HL-60 (cell line): ENCODE results near the gene SEZ6.

Source experiments
- DNase-seq, 2 experiments: peaks; one replicate each; pipeline ENCODE4 v3.0.0-alpha.2; 2010 to 2020; ENCODE audit warnings: low read depth in 1 of 2, low spot score in 1 of 2
- H3K27ac ChIP-seq: fragments of 250-450 bp; sonication (Bioruptor Pico); replicated peaks from 2 replicates; pipeline ENCODE4 v1.5.1; 2020; ENCODE audit warnings: mild to moderate bottlenecking, moderate library complexity
- H3K27me3 ChIP-seq: fragments of 250-450 bp; sonication (Bioruptor Pico); 2 replicates; pipeline ENCODE4 v1.5.1; 2021; ENCODE audit warnings: mild to moderate bottlenecking, moderate library complexity; ENCODE audit not compliant: insufficient read depth, poor library complexity, severe bottlenecking
- H3K4me3 ChIP-seq: replicated peaks from 2 replicates; pipeline ENCODE4 v1.5.1; 2011; ENCODE audit warnings: mild to moderate bottlenecking, control low read depth, low read length; ENCODE audit not compliant: insufficient read depth
- GABPA ChIP-seq: IDR thresholded peaks from 2 replicates; pipeline ENCODE4 v1.6.1; 2012; ENCODE audit warnings: low read depth
- POLR2AphosphoS5 ChIP-seq: IDR thresholded peaks from 2 replicates; pipeline ENCODE4 v1.6.1; 2012; ENCODE audit warnings: low read depth
- SPI1 ChIP-seq: IDR thresholded peaks from 2 replicates; pipeline ENCODE4 v1.6.1; 2012; ENCODE audit warnings: low read depth, mild to moderate bottlenecking, borderline replicate concordance
- TF ChIP-seq, protein P1 (sequence below): IDR thresholded peaks from one replicate; pipeline ENCODE4 v1.5.1; 2011; ENCODE audit warnings: low read length, control low read depth, inconsistent platforms; ENCODE audit not compliant: insufficient read depth
- TF ChIP-seq, protein P2 (sequence below): IDR thresholded peaks from 2 replicates; pipeline ENCODE4 v1.6.1; 2012; ENCODE audit warnings: low read depth; ENCODE audit not compliant: insufficient replicate concordance

Gene SEZ6

DNA sequence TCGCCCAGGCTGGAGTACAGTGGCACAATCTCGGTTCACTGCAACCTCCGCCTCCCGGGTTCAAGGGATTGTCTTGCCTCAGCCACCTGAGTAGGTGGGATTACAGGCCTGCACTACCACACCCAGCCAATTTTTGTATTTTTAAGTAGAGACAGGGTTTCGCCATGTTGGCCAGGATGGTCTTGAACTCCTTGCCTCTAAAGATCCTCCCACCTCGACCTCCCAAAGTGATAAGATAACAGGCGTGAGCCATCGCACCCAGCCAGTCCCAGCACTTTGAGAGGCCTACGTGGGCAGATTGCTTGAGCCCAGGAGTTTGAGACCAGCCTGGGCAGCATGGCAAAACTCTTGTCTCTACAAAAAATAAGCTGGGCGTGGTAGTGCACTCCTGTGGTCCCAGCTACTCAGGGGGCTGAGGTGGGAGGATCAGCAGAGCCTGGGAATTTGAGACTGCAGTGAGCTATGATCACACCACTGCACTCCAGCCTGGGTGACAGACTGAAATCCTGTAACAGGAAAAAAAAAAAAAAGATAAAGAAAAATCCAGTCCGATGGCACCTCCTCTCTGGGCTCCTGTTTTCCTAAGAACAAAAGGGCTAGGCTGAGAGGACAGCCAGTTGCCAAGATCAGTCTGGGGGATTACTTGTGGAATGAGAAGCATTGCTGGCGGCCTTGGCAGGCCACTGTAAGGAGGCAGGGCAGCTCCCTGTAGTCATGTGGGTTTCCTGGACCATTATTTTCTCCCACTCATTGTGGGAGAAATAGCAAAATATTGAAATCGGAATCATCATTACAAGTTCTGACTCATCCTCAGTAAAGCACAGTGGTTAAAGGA, 34.1 kb upstream of the SEZ6 start:
- H3K27me3 ChIP-seq = no peaks in the 10 kb centered on the region
- no peak overlapping the region for H3K4me3 ChIP-seq
- TF ChIP-seq, protein P1, sequence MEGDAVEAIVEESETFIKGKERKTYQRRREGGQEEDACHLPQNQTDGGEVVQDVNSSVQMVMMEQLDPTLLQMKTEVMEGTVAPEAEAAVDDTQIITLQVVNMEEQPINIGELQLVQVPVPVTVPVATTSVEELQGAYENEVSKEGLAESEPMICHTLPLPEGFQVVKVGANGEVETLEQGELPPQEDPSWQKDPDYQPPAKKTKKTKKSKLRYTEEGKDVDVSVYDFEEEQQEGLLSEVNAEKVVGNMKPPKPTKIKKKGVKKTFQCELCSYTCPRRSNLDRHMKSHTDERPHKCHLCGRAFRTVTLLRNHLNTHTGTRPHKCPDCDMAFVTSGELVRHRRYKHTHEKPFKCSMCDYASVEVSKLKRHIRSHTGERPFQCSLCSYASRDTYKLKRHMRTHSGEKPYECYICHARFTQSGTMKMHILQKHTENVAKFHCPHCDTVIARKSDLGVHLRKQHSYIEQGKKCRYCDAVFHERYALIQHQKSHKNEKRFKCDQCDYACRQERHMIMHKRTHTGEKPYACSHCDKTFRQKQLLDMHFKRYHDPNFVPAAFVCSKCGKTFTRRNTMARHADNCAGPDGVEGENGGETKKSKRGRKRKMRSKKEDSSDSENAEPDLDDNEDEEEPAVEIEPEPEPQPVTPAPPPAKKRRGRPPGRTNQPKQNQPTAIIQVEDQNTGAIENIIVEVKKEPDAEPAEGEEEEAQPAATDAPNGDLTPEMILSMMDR = no peak
- no peak for TF ChIP-seq SPI1
- no peak for TF ChIP-seq GABPA
- no peak for TF ChIP-seq POLR2AphosphoS5
- TF ChIP-seq, protein P2, sequence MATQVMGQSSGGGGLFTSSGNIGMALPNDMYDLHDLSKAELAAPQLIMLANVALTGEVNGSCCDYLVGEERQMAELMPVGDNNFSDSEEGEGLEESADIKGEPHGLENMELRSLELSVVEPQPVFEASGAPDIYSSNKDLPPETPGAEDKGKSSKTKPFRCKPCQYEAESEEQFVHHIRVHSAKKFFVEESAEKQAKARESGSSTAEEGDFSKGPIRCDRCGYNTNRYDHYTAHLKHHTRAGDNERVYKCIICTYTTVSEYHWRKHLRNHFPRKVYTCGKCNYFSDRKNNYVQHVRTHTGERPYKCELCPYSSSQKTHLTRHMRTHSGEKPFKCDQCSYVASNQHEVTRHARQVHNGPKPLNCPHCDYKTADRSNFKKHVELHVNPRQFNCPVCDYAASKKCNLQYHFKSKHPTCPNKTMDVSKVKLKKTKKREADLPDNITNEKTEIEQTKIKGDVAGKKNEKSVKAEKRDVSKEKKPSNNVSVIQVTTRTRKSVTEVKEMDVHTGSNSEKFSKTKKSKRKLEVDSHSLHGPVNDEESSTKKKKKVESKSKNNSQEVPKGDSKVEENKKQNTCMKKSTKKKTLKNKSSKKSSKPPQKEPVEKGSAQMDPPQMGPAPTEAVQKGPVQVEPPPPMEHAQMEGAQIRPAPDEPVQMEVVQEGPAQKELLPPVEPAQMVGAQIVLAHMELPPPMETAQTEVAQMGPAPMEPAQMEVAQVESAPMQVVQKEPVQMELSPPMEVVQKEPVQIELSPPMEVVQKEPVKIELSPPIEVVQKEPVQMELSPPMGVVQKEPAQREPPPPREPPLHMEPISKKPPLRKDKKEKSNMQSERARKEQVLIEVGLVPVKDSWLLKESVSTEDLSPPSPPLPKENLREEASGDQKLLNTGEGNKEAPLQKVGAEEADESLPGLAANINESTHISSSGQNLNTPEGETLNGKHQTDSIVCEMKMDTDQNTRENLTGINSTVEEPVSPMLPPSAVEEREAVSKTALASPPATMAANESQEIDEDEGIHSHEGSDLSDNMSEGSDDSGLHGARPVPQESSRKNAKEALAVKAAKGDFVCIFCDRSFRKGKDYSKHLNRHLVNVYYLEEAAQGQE = no peak
- H3K27ac ChIP-seq = no peak overlapping the region
- DNase-seq = no peak

DNA sequence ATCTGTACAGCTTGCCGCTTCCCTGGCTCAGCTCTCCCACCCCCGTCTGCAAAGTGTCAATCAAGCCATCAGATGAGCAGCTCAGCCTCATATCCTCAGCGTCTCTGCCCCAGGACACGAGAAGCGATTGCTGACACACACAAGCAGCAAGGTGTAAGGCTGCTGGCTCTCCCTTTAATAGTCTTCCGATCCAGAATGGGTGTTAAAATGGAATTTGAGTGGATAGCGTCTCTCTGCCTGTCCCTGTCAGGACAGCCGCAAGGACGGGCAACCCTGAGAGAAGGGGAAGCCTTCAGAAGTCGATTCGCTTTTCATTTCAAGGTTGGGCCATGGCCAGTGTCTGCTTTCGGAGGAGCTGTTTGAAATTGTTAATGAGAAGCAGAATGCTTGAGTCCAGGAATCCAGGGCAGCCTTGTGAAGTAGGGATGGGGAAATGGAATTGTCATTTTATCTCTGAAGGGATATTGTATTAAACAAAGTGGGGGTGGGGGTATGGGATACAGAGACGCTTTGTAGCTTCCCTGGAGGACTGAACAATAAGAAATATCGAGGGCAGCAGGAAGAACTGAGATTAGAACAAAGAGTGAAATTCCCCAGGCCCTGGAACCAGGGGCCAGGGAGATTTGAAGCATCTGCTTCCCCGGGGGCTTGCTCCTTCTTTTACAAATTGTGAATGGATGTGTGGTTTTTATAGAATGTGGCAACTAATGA, 32.4 kb upstream of the SEZ6 start:
- H3K27me3 ChIP-seq = no peaks in the 10 kb centered on the region
- TF ChIP-seq SPI1 (no peak), GABPA (no peak), POLR2AphosphoS5 (no peak)
- TF ChIP-seq, protein P2 = no peak
- TF ChIP-seq, protein P1 = no peak
- no peak for DNase-seq
- H3K27ac ChIP-seq = no peak overlapping the region
- no peak overlapping the region for H3K4me3 ChIP-seq

DNA sequence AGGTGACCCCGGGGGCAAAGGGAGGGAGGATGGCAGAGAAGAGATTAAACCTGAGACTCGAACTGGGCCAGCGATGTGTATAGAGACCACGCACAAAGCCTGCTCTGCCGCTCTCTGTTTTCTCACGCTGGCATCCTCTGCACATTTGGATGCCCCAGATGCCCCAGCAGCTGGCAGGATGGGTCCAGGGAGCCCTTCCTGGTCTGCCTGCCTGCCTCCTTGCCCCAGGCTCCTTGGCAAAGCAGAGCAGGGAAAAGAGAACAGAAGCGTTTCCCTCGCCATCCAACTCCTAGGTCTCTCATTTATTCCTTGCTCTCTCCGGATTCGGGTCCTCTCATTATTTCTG, 31.9 kb upstream of the SEZ6 start:
- TF ChIP-seq, protein P1 = no peak
- TF ChIP-seq SPI1 = no peak
- TF ChIP-seq, protein P2 = no peak
- Histone ChIP-seq H3K27me3 (peaks cover 1% of the 10 kb centered on the region), H3K4me3 (no peak overlapping the region), H3K27ac (no peak overlapping the region)
- DNase-seq = no peak
